GM23338 (cell line): ENCODE results near the gene OR2M2. TPM values are rescaled to one million over a fixed set of nuclear protein-coding genes. Genes with fewer than 3 reads are reported as not detected.

Experiments
- ATAC-seq: fragments of 200-7000 bp; cut with Tn5 transposase; 3 replicates; pipeline ENCODE4 v1.9.1; 2020
- DNase-seq: peaks from one replicate; pipeline ENCODE4 v3.0.0-alpha.2; 2015; ENCODE audit warnings: low spot score
- H2AFZ ChIP-seq: fragments of 200-600 bp; sonication (generic); 2 replicates; pipeline ENCODE4 v1.8.0; 2016; ENCODE audit warnings: antibody characterized with exemption, mild to moderate bottlenecking, moderate library complexity
- H3F3A ChIP-seq: fragments of 200-600 bp; sonication (generic); replicated peaks from 2 replicates; pipeline ENCODE4 v1.8.0; 2017; ENCODE audit warnings: antibody characterized with exemption, mixed run types, low read depth
- H3K27ac ChIP-seq: fragments of 200-600 bp; sonication (generic); 2 replicates; pipeline ENCODE4 v1.6.1; 2016; ENCODE audit warnings: low read depth
- H3K27me3 ChIP-seq: fragments of 200-600 bp; sonication (generic); 2 replicates; pipeline ENCODE4 v1.8.0; 2016; ENCODE audit warnings: mild to moderate bottlenecking, mixed run types, moderate library complexity; ENCODE audit not compliant: insufficient read depth
- H3K36me3 ChIP-seq: fragments of 200-600 bp; sonication (generic); 2 replicates; pipeline ENCODE4 v1.8.0; 2016; ENCODE audit warnings: mild to moderate bottlenecking; ENCODE audit not compliant: insufficient read depth
- H3K4me1 ChIP-seq: fragments of 200-600 bp; sonication (generic); 2 replicates; pipeline ENCODE4 v1.8.0; 2016; ENCODE audit warnings: mild to moderate bottlenecking, moderate library complexity; ENCODE audit not compliant: insufficient read depth
- H3K4me2 ChIP-seq: fragments of 200-600 bp; sonication (generic); 2 replicates; pipeline ENCODE4 v1.7.1; 2017; ENCODE audit warnings: mixed run types
- H3K4me3 ChIP-seq: fragments of 200-600 bp; sonication (generic); 2 replicates; pipeline ENCODE4 v1.6.1; 2016; ENCODE audit warnings: mixed run types
- H3K79me2 ChIP-seq: fragments of 200-600 bp; sonication (generic); replicated peaks from 2 replicates; pipeline ENCODE4 v1.8.0; 2017; ENCODE audit warnings: mild to moderate bottlenecking; ENCODE audit not compliant: insufficient read depth
- H3K9me2 ChIP-seq: fragments of 200-600 bp; sonication (generic); 2 replicates; pipeline ENCODE4 v1.8.0; 2017; ENCODE audit not compliant: insufficient read depth
- H4K20me1 ChIP-seq: fragments of 200-600 bp; sonication (generic); replicated peaks from 2 replicates; pipeline ENCODE4 v1.8.0; 2017; ENCODE audit warnings: mild to moderate bottlenecking; ENCODE audit not compliant: insufficient read depth
- H3K27ac Mint-ChIP-seq: 2 replicates; pipeline ENCODE4 v1.8.0; 2020; ENCODE audit warnings: inconsistent platforms, mild to moderate bottlenecking, moderate library complexity, mixed read lengths
- H3K27me3 Mint-ChIP-seq: 3 replicates; pipeline ENCODE4 v1.8.0; 2022; ENCODE audit warnings: low read depth, mild to moderate bottlenecking, moderate library complexity, mixed read lengths, inconsistent platforms; ENCODE audit not compliant: insufficient read depth, poor library complexity
- H3K36me3 Mint-ChIP-seq: 3 replicates; pipeline ENCODE4 v1.8.0; 2021; ENCODE audit warnings: low read depth, mild to moderate bottlenecking, inconsistent platforms, moderate library complexity, mixed read lengths
- H3K4me1 Mint-ChIP-seq: 3 replicates; pipeline ENCODE4 v1.8.0; 2020; ENCODE audit warnings: mild to moderate bottlenecking, inconsistent platforms, mixed read lengths
- H3K4me3 Mint-ChIP-seq: 3 replicates; pipeline ENCODE4 v1.8.0; 2021; ENCODE audit warnings: moderate library complexity, mild to moderate bottlenecking, inconsistent platforms, mixed read lengths
- H3K9me3 Mint-ChIP-seq: 3 replicates; pipeline ENCODE4 v1.8.0; 2020; ENCODE audit warnings: moderate library complexity, mild to moderate bottlenecking, inconsistent platforms, mixed read lengths
- CREB1 ChIP-seq: fragments of 250-450 bp; sonication (Bioruptor Pico); IDR thresholded peaks from 2 replicates; pipeline ENCODE4 v1.5.0; 2020; ENCODE audit warnings: low read depth, mild to moderate bottlenecking, moderate library complexity
- EZH2phosphoT487 ChIP-seq: fragments of 200-600 bp; sonication (generic); IDR thresholded peaks from one replicate; pipeline ENCODE4 v1.8.1; 2018; ENCODE audit warnings: antibody characterized with exemption; ENCODE audit not compliant: unreplicated experiment
- JUNB ChIP-seq: IDR thresholded peaks from one replicate; pipeline ENCODE4 v1.6.1; 2016; ENCODE audit warnings: antibody characterized with exemption; ENCODE audit not compliant: unreplicated experiment
- NANOG ChIP-seq: IDR thresholded peaks from 2 replicates; pipeline ENCODE4 v1.6.1; 2016; ENCODE audit warnings: antibody characterized with exemption, borderline replicate concordance
- POLR2AphosphoS5 ChIP-seq: IDR thresholded peaks from 2 replicates; pipeline ENCODE4 v1.6.1; 2016; ENCODE audit warnings: antibody characterized with exemption, low read depth
- REST ChIP-seq: IDR thresholded peaks from one replicate; pipeline ENCODE4 v1.6.1; 2018; ENCODE audit warnings: antibody characterized with exemption; ENCODE audit not compliant: unreplicated experiment
- STAT1 ChIP-seq: IDR thresholded peaks from one replicate; pipeline ENCODE4 v1.6.1; 2016; ENCODE audit warnings: antibody characterized with exemption; ENCODE audit not compliant: unreplicated experiment
- ZNF114 ChIP-seq: fragments of 250-450 bp; sonication (Bioruptor Pico); IDR thresholded peaks from 2 replicates; pipeline ENCODE4 v1.5.0; 2020; ENCODE audit warnings: mild to moderate bottlenecking, moderate library complexity
- ZNF331 ChIP-seq: fragments of 250-450 bp; sonication (Bioruptor Pico); IDR thresholded peaks from 2 replicates; pipeline ENCODE4 v1.5.0; 2020; ENCODE audit warnings: low read depth, mild to moderate bottlenecking, moderate library complexity
- long read RNA-seq: library from polyadenylated mRNA; unstranded; transcript quantifications from one replicate; pipeline ENCODE4 v2.0.0, GENCODE V29; 2020; ENCODE audit not compliant: unreplicated experiment
- polyA plus RNA-seq: library from polyadenylated mRNA; unstranded; fragments of >200 nt; fragmentation: Nextera tagmentation; extraction: Ambion mirVana; gene quantifications from 2 replicates; pipeline ENCODE4 v1.2.1, GENCODE V29; 2016
- total RNA-seq: library from RNA; depleted of rRNA; stranded (reverse); fragments of >200 nt; shearing (Covaris generic); gene quantifications from 2 replicates; pipeline ENCODE4 v1.2.3, GENCODE V29; 2014; rRNA removed

Gene OR2M2
- total RNA-seq: not detected in 2 replicates
- polyA plus RNA-seq: not detected in 2 replicates
- long read RNA-seq: 0 reads

GRCh38 chr1:248174521-248174920 lies at the start of gene OR2M2:
OR2M2 (plus strand) TSS chr1:248174821; CDS start chr1:248179986, 5,165 bp downstream.
- peaks cover 63% of the 10 kb centered on the region for H3K9me3 Mint-ChIP-seq
- no peak for ATAC-seq

GRCh38 chr1:248127653-248128052 lies 47.0 kb upstream of the OR2M2 start:
- H3K27ac ChIP-seq: no peak overlapping the region
- no peak overlapping the region for H2AFZ ChIP-seq
- Mint-ChIP-seq H3K27me3 (peaks cover 1% of the 10 kb centered on the region), H3K4me1 (no peaks in the 10 kb centered on the region), H3K36me3 (peaks cover 51% of the 10 kb centered on the region), H3K4me3 (no peak overlapping the region), H3K27ac (no peak overlapping the region), H3K9me3 (peaks cover 99% of the 10 kb centered on the region)
- H3K4me2 ChIP-seq: no peak overlapping the region
- no peaks in the 10 kb centered on the region for H3K79me2 ChIP-seq
- no peaks in the 10 kb centered on the region for H4K20me1 ChIP-seq
- TF ChIP-seq CREB1 (CRISPR knock-in tag) (no peak), ZNF114 (no peak)
- no peak overlapping the region for H3K4me3 ChIP-seq
- H3K9me2 ChIP-seq: no peaks in the 10 kb centered on the region
- DNase-seq: no peak
- H3K4me1 ChIP-seq: no peaks in the 10 kb centered on the region
- ATAC-seq: no peak
- no peaks in the 10 kb centered on the region; the same call in 1 of the 2 replicates for H3K36me3 ChIP-seq
- no peaks in the 10 kb centered on the region for H3F3A ChIP-seq
- no peaks in the 10 kb centered on the region for H3K27me3 ChIP-seq

More at GRCh38 chr1:248174521-248174920, at the start of gene OR2M2:
- Histone ChIP-seq H3K4me3 (no peak within 1 kb of the TSS), H3K9me2 (no peaks in the 10 kb centered on the region), H3K27ac (no peak within 1 kb of the TSS), H2AFZ (no peak within 1 kb of the TSS), H3K4me1 (no peaks in the 10 kb centered on the region), H3K79me2 (no peaks in the 10 kb centered on the region), H4K20me1 (no peaks in the 10 kb centered on the region), H3K27me3 (no peaks in the 10 kb centered on the region), H3K4me2 (no peak within 1 kb of the TSS), H3F3A (no peaks in the 10 kb centered on the region), H3K36me3 (peaks cover 14% of the 10 kb centered on the region; the same call in 1 of the 2 replicates)
- Mint-ChIP-seq H3K27me3 (no peaks in the 10 kb centered on the region), H3K4me1 (no peaks in the 10 kb centered on the region), H3K4me3 (no peak within 1 kb of the TSS), H3K36me3 (peaks cover 11% of the 10 kb centered on the region; the same call in 1 of the 3 replicates), H3K27ac (no peak within 1 kb of the TSS)
- TF ChIP-seq NANOG (no peak), ZNF114 (no peak)
- DNase-seq: no peak

- no peaks in the 10 kb centered on the region for H4K20me1 ChIP-seq
- Mint-ChIP-seq H3K9me3 (peaks cover 91% of the 10 kb centered on the region), H3K27ac (no peak overlapping the region), H3K27me3 (no peaks in the 10 kb centered on the region), H3K36me3 (peaks cover 25% of the 10 kb centered on the region; the same call in 2 of the 3 replicates), H3K4me1 (no peaks in the 10 kb centered on the region), H3K4me3 (no peak overlapping the region)
- DNase-seq (no peak), ATAC-seq (no peak)
- H3K36me3 ChIP-seq: peaks cover 10% of the 10 kb centered on the region
- no peaks in the 10 kb centered on the region for H3K79me2 ChIP-seq
- H3K4me1 ChIP-seq: no peaks in the 10 kb centered on the region
- no peak overlapping the region for H3K27ac ChIP-seq
- H2AFZ ChIP-seq: no peak overlapping the region
- no peak overlapping the region for H3K4me3 ChIP-seq
- H3K4me2 ChIP-seq: no peak overlapping the region
- H3K27me3 ChIP-seq: no peaks in the 10 kb centered on the region
- H3K9me2 ChIP-seq: no peaks in the 10 kb centered on the region
- no peaks in the 10 kb centered on the region for H3F3A ChIP-seq
- TF ChIP-seq ZNF114 (no peak), POLR2AphosphoS5 (no peak), STAT1 (no peak), REST (no peak), JUNB (no peak), EZH2phosphoT487 (no peak), CREB1 (CRISPR knock-in tag) (no peak), ZNF331 (CRISPR knock-in tag) (no peak)
Observed at GRCh38 chr1:248136811-248137210, 37.8 kb upstream of the OR2M2 start.
